ENCODE measurements around the gene TSHZ2. TPM values are rescaled to one million over a fixed set of nuclear protein-coding genes. Genes with fewer than 3 reads are reported as not detected.

The TSHZ2 gene
- total and polyA plus RNA-seq, 2 donors (not counting 1 experiment from before 2014, with no cell fraction given): 1.00 to 5.7 TPM

DNA sequence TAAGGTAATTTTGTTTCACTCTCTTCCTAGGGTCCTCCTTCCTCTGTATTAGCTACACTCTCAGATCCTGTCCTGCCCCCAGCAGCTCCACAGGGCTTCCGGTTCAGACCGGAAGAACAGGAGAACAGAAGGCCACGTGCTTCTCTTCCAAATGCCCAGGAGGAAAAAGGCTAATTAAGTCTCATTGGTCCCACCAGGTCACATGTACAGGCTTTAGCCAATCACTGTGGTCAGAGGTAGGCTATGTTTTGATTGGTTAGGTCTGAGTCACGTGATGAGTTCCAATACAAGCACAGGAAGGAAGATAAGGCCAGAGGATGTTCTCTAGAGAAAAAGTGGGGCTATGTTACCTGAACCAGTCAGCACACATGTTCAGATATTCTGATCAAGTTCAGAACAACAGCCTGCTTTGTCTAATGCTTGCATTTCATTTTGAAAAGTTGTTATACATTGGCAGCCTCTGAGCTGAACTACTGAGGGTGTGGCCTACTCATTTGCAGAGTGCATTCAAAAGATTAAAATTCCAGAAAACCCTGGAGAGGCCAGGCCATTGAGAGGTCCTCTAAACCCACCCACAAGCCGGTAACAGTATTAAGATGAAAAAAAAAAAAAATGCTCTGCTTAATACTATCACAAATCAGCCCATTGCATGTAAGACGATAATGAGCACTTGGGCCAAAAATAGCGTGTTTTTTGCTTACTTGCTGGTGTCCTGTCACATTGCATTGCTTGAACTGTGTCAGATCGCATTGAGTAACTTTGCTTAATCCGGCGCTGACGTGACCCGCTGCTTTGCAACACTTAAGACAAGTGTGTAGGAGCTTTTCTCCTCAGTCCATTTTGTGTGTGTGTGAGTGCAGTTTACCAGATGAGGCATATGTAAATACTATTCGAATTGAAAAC, 170.3 kb downstream of the TSHZ2 start:
- Histone ChIP-seq H3K4me3 (ENCODE audit: control extremely low read depth in 1 of 5, extremely low read depth in 1 of 5, insufficient read depth in 1 of 5, low read depth in 2 of 5, low read length in 4 of 5) (no peak overlapping the region), H4K20me1 (ENCODE audit: control insufficient read depth, insufficient read depth, low read length, poor library complexity, severe bottlenecking) (no peaks in the 10 kb centered on the region), H3K36me3 (replicated peaks in 1 of 2; ENCODE audit: control extremely low read depth in 1 of 2, control insufficient read depth in 1 of 2, extremely low read depth in 1 of 2, insufficient read depth in 2 of 2, low read length in 1 of 2) (no peaks in the 10 kb centered on the region), H3K9me3 (ENCODE audit: control extremely low read depth in 1 of 3, control insufficient read depth in 2 of 3, insufficient read depth in 1 of 3, low read length in 2 of 3) (peaks cover 0 to 6% (median 0%) of the 10 kb centered on the region in 3 donors), H3K27ac (ENCODE audit: low read length in 2 of 2) (no peak overlapping the region), H3K27me3 (replicated peaks in 1 of 4; ENCODE audit: control extremely low read depth in 1 of 4, control insufficient read depth in 3 of 4, insufficient read depth in 4 of 4, low read length in 3 of 4) (peaks cover 0 to 2% (median 0%) of the 10 kb centered on the region in 4 experiments), H3K9ac (ENCODE audit: low read length) (no peak overlapping the region), H3K79me2 (ENCODE audit: control insufficient read depth, insufficient read depth, low read length) (no peaks in the 10 kb centered on the region), H3K4me1 (ENCODE audit: control insufficient read depth in 2 of 2, insufficient read depth in 2 of 2, low read length in 2 of 2) (no peaks in the 10 kb centered on the region), H3K4me2 (replicated peaks; ENCODE audit: low read depth, low read length, poor library complexity, severe bottlenecking) (no peak overlapping the region), H2AFZ (ENCODE audit: insufficient read depth, low read depth, low read length, poor library complexity, severe bottlenecking) (no peak overlapping the region)
- CTCF ChIA-PET: no interaction called here
- H3K27ac Mint-ChIP-seq: no peak overlapping the region
- 92% methylated on average over 6 of the region's 13 CpGs for WGBS (ENCODE audit: insufficient coverage)
- no peak for DNase-seq
- H3K4me3 Mint-ChIP-seq: no peak overlapping the region
- TF ChIP-seq, protein P1, sequence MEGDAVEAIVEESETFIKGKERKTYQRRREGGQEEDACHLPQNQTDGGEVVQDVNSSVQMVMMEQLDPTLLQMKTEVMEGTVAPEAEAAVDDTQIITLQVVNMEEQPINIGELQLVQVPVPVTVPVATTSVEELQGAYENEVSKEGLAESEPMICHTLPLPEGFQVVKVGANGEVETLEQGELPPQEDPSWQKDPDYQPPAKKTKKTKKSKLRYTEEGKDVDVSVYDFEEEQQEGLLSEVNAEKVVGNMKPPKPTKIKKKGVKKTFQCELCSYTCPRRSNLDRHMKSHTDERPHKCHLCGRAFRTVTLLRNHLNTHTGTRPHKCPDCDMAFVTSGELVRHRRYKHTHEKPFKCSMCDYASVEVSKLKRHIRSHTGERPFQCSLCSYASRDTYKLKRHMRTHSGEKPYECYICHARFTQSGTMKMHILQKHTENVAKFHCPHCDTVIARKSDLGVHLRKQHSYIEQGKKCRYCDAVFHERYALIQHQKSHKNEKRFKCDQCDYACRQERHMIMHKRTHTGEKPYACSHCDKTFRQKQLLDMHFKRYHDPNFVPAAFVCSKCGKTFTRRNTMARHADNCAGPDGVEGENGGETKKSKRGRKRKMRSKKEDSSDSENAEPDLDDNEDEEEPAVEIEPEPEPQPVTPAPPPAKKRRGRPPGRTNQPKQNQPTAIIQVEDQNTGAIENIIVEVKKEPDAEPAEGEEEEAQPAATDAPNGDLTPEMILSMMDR (IDR thresholded peaks at IDR 0.05): no peak
- no peak for TF ChIP-seq EZH2 (IDR thresholded peaks at IDR 0.05; ENCODE audit: borderline replicate concordance, insufficient read depth, low read depth, low read length, poor library complexity, severe bottlenecking)
- peaks cover 12% of the 10 kb centered on the region for H3K27me3 Mint-ChIP-seq
- ATAC-seq (ENCODE audit: low read depth): no peak
- POLR2A ChIA-PET: no interaction called here
- H3K4me1 Mint-ChIP-seq: peaks cover 7% of the 10 kb centered on the region
- intact Hi-C loops (cut with micrococcal nuclease): no loop called here
- H3K9me3 Mint-ChIP-seq (ENCODE audit: insufficient read depth): no peaks in the 10 kb centered on the region
